Kidney epithelial cell (primary cell): ENCODE data around the gene DCUN1D3. TPM values are rescaled to one million over a fixed set of nuclear protein-coding genes. Genes with fewer than 3 reads are reported as not detected.
A peak's percentile ranks its signal among the peaks of the same experiment; 100 is the strongest.
"Not testable (repeated sequence)": the region's sequence is repeated elsewhere in the genome, so short reads cannot be mapped to it uniquely, and the experiment has no call there.

Experiments
- DNase-seq: peaks from one replicate; pipeline ENCODE4 v3.0.0-alpha.2; 2010; ENCODE audit warnings: low read depth
- H3K27me3 ChIP-seq: 2 replicates; pipeline ENCODE4 v1.6.0; 2011; ENCODE audit warnings: low read length; ENCODE audit not compliant: control insufficient read depth, insufficient read depth
- H3K36me3 ChIP-seq: 2 replicates; pipeline ENCODE4 v1.5.1; 2011; ENCODE audit warnings: low read length; ENCODE audit not compliant: control insufficient read depth, insufficient read depth
- H3K4me3 ChIP-seq: 2 replicates; pipeline ENCODE4 v1.5.1; 2011; ENCODE audit warnings: low read depth, mild to moderate bottlenecking, control low read depth, low read length
- total RNA-seq: library from RNA; depleted of rRNA; stranded (reverse); fragments of >200 nt; gene quantifications from 2 replicates; pipeline ENCODE4 v1.2.3, GENCODE V29; 2015
- TF ChIP-seq, protein P1 (sequence below): IDR thresholded peaks from 2 replicates; pipeline ENCODE4 v1.5.1; 2011; ENCODE audit warnings: mild to moderate bottlenecking, moderate library complexity, low read length, control low read depth, inconsistent platforms; ENCODE audit not compliant: insufficient read depth, poor library complexity, severe bottlenecking

DCUN1D3 gene
- total RNA-seq, 1 donor from 2014 or later, result 14.8 TPM

DNA sequence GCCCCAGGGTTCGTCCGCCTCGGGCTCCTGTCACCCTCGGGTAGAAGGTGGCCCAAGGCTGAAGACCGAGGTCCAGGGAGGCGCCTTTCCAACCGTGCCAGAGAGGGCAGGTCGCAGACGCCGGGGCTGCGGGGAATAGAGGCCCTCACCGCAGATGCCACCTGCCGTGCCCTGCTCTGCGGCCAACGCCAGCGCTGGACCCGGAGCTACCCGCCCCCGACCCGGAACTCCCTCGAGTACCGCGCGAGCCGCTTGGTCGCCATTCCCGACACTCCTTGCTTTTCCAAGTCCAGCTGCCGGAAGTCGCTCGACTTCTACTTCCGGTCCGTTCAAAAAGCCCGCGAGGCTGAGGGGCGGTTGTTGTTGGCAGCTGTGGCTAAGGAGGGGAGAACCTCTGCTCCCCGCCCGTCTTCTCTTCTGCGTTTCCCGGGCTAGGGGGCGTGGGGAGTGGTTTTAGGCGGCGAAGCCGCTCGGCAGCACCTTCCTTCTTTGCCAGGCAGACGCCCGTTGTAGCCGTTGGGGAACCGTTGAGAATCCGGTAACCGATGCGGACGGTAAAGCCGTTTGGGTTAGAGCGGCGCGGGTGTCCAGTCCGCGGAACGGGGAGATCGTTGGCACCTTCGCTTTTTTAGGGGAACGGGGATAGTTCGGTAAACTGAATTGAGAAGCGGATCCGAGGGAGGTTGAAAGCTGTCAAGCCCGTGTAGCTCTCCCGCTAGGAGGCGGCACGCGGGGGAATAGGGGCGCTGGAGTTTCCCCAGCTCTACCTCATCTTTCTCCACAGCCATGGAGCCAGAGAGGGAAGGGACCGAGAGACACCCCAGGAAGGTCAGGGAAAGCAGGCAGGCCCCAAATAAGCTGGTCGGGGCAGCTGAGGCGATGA is 93.7 kb downstream of the DCUN1D3 start, which contains the start of the genes ERI2 and REXO5:
Gene ERI2, minus strand, starts transcription at position 305 of the 883 bp plus-strand sequence. Its CDS starts 42 bp downstream, at position 263.
Gene REXO5, plus strand, starts transcription at position 360 of the 883 bp plus-strand sequence. Its CDS starts 427 bp downstream, at position 787.
- Histone ChIP-seq H3K4me3 (peak within 1 kb of the TSS; percentile 79), H3K27me3 (no peaks in the 10 kb centered on the region), H3K36me3 (no peaks in the 10 kb centered on the region)
- TF ChIP-seq, protein P1, sequence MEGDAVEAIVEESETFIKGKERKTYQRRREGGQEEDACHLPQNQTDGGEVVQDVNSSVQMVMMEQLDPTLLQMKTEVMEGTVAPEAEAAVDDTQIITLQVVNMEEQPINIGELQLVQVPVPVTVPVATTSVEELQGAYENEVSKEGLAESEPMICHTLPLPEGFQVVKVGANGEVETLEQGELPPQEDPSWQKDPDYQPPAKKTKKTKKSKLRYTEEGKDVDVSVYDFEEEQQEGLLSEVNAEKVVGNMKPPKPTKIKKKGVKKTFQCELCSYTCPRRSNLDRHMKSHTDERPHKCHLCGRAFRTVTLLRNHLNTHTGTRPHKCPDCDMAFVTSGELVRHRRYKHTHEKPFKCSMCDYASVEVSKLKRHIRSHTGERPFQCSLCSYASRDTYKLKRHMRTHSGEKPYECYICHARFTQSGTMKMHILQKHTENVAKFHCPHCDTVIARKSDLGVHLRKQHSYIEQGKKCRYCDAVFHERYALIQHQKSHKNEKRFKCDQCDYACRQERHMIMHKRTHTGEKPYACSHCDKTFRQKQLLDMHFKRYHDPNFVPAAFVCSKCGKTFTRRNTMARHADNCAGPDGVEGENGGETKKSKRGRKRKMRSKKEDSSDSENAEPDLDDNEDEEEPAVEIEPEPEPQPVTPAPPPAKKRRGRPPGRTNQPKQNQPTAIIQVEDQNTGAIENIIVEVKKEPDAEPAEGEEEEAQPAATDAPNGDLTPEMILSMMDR, result peak; percentile 58
- DNase-seq, result peak; percentile 83

DNA sequence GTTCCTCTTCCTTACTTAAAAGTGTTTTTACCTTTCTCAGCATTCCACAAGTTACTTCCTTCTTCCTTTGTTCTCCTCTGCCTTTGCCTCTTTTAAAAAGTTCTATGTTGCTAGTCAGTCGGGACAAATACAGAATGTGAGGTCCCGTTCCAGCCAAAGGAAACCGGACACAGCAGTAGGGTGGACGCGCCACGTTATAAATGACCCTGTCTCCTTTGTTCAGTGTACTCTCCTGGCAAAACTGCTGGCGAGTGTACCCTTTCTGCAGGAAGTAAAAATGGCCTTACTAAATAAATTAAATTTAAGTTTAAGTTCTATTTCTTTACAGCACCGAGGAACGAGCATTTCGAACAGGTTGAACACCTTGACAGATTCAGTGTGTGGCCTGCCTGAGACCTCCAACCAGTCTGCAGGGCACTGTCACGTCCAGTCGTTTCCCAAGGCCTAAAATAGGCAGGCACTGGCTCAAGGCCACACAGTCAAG is 94.4 kb downstream of the DCUN1D3 start:
- peak overlapping the region; percentile 79 for H3K4me3 ChIP-seq
- H3K36me3 ChIP-seq, DNase-seq, H3K27me3 ChIP-seq: not testable (repeated sequence)

Other genes starting within 250 kb of the DCUN1D3 start
- 1.2 and 1.6 TPM in 2 replicates for gene ACSM1, start 202.7 kb downstream of the DCUN1D3 start, total RNA-seq
- 70.8 and 92.0 TPM in 2 replicates for gene THUMPD1, start 158.5 kb downstream of the DCUN1D3 start, total RNA-seq
- gene ACSM3, start 136.3 kb downstream of the DCUN1D3 start, total RNA-seq, result 5.9 and 14.4 TPM in 2 replicates
- 15.3 and 20.5 TPM in 2 replicates for gene ERI2, start 93.9 kb downstream of the DCUN1D3 start, total RNA-seq
- gene REXO5, start 93.8 kb downstream of the DCUN1D3 start, total RNA-seq, result 0.82 and 2.7 TPM in 2 replicates
- gene LYRM1, start 413 bp upstream of the DCUN1D3 start, total RNA-seq, result 64.8 and 65.9 TPM in 2 replicates